Activated CD4-positive, alpha-beta T cell treated with anti-CD3 and anti-CD28 coated beads for 48 hours (primary cell): ENCODE data around the gene MIS12.

Experiments
- DNase-seq: peaks from one replicate; pipeline ENCODE4 v3.0.0-alpha.2; 2020

Gene MIS12, protein sequence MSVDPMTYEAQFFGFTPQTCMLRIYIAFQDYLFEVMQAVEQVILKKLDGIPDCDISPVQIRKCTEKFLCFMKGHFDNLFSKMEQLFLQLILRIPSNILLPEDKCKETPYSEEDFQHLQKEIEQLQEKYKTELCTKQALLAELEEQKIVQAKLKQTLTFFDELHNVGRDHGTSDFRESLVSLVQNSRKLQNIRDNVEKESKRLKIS

DNA sequence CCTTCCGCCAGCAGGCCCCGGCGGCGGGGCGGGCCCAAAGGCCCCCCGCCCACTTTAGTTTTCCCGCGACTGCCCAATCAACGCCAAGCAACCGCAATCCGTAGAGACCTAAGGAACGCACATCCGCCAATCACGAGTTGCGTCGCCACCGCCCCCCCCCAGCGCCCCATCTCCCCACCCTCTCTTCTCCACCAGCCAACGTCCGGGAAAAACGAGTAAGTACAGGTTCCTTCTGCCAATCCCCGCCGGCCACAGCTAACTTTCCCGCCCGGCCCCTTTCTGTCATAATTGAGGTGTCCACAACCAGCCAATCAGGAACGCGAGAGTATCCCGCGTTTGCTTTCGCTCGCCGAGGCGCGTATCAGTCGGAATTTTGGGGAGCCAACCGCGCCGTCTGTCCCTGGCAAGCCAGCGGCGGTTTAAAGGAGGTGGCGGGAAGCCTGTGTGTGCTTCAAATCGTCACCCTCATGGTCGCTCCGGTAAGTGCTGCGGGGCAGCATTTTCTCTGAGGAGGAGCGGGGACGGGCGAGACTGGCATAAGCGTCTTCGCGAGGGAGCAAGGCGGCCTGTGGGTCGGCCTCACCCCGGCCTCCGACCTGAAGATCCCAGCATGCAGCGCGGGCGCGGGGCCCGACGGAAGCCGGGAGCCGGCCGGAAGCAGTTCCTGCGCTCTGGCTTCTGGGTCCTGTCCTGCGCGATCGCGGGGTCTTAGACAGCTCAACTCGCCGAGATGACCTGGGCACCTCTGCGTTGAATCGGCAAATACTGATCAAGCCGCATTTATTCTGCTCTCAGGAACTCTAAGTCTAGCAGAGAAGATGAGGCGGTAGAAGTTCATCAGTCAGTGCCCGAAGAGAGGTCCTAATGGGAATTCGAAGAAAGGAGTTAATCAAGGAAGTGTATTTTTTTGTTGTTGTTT is at the start of gene MIS12:
Gene MIS12, plus strand, starts transcription at position 361 of the 919 bp plus-strand sequence. CDS start 2,297 bp downstream, outside the sequence.
- DNase-seq: peak; percentile 99

DNA sequence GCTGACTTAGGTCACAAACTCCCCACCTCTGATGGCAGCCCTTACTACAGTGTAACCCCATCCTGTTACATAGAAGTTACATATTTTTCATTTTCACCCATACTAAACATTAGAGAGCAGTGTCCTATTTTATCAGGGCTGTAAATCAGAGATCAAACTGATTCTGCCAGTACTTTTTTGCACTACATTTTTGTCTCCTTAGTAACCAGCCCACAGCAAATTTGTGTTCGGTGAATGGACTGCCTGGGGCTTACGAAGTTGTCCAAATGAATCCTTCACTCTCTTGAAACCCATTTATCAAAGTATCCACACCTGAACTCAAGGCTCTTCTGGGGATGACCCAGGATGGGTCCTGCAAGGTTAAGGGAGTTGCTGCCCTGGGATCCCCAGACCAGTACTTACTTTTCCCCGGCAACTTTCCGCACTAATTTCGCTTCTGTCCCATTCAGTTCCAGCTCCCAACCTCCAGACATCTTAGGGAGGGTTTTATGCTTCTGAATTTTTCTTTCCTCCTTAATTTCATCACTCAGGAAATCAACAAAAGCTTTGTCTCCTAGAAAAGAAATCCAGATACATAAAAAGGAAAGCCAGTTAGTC is 48.5 kb upstream of the MIS12 start:
- DNase-seq: no peak

DNA sequence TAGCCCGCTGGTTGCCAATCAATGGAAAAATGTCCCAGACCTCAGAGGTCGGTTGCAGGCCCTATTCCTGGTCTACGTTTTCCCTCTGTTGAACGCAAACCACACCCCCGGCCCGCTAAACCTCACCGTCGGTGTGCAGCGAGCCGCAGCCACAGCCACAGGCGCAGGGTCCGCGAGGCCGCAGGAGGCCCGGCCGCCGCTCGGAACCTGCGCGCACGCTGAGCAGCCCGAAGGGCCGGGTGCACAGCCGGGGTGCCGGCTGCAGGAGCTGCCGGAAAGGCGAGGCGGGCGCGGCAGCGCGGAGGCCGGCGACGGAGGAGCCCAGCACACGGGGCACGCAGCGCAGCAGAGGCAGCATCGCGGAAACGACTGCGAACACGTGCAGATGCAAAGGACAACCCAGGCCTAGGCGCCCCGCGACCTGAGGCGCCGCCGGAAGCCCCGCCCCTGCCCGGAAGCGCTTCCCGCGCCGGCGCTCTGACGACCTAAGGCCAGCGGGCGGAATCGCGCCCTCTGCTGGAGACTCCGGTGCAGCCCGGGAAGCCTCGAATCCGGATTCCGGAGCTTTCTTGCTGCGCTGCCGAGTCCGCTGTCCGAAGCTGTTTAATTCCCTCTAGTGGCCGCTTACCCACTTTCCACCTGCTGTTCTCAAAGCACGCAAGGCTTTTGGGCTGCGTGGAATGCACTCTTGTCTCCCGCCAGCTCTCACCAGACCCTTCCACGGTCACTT is 47.5 kb upstream of the MIS12 start, which contains the start of gene C1QBP:
Gene C1QBP, minus strand, starts transcription at position 440 of the 730 bp plus-strand sequence. Its CDS starts 82 bp downstream, at position 358.
- peak; percentile 94 for DNase-seq

DNA sequence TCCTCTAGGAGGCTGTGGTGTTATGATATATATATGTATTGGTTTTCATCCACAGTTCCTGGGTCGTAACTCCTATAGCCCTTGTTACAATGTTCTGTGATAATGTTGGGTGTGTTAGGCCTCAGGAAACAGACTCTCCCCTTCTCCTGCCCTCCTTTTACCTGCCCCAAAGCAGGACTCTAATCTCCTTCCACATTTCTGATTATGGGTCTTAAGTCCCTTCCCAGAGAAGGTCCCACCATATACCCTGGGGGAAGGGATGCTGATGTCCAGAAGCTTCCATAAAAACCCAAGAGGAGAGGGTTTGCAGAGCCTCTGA is 47.0 kb upstream of the MIS12 start:
- DNase-seq: no peak

DNA sequence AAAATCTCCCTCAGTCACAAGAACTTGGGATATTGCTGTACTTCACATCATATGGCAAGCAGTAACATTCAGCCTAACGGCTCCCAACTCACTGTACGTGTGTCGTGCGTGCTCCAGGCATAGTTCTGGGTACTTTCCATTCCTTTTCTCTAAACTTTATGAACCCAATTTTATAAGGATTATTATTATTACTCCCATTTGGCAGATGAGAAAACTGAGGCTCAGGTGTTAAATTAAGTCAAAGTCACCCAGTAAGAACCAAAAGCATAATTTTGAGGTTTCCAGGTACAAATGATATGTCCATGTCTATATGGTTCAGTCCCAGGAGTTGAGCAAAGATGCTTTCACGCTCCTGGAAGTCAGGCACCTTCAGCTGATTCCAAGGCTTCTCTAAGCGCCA is 42.6 kb upstream of the MIS12 start:
- no peak for DNase-seq

DNA sequence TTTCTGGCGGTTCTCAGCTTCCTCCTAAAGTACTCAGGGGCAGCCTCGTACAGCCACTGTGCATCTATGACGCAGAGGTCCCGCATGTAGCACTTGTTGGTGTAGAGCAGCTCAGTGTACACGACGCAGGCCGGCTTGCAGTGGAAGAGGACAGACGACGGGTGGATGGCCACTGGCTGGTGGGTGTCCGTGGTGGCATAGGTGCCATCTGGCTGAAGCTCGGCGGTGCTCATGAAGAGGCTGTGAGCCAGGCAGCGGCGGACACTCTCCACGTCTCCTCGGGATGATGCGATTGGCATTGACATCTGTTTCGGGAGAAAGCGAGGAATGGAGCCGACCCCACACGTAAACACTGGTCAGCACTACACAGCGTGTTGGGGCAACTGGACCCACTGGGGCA is 42.2 kb upstream of the MIS12 start:
- no peak for DNase-seq

DNA sequence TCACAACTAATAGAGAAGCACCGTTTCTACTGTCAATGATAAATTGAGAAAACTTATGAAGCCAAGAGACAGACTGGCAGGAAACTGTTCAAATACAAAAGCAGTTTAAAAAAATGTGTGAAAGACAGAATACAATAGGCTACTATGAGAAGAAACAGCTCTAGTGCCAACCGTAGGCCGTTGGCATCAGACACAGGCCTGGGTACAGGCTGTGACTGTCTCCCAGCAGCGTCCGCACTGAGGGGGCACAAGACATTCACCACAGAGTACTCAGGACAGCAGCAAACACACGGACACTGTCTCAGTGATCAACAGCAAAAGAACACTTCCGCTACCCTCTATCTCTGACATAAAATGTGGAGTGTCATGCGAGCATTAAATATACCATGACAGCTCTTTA is 39.6 kb upstream of the MIS12 start:
- no peak for DNase-seq

DNA sequence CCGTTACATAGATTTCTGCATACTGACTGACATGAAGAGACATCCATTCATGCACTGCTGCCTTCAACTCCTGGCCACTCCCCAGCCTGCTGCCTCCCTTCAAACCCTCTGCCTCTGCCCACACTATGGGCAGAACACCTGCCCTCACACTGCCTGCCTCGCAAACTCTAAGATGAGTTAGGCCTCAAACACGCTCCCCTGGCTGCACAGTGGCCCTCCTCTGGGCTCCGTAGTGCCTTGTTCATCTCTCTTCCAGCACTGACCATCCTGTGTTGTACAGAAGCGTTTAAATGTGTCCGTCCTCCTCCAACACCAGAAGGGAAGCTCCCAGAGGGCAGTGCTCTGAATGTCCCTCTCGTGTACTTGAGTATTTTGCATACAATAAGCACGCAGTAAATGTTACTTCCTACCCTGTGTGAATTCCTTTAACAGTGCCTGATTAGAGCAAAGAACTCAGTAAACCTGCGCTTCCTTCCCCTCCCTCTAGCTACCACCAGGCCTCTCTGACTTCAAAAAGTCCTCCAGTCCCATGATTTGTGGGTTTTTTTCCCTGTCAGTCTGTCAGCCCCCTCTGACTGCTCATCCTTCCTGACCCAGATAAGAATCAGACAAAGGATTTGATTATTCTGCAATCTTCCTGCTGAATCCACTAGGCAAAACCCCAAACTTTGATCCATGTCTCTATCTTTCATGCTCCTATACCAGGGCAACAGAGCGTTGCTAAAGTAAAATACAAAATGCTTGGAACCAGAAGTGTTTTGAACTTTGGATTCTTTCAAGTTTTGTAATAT is 21.5 kb upstream of the MIS12 start:
- DNase-seq: no peak

DNA sequence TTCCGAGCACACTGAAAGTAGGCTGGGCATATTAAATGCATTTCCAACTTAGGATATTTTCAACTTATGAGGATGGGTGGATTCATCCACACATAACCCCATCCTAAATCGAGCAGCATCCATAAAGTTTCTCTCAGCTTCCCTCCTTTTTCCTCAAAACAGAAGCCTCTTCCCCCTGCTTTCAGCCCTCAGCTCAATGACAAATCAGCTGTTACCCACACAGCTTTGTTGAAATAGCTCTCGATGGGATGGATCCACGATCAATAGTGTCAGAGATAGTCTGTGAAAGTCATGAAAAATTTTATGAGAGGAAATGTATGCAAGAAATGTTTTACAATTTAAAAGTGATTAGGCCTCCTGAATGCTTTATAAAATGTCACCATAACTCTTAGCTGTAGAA is 20.1 kb upstream of the MIS12 start:
- no peak for DNase-seq

DNA sequence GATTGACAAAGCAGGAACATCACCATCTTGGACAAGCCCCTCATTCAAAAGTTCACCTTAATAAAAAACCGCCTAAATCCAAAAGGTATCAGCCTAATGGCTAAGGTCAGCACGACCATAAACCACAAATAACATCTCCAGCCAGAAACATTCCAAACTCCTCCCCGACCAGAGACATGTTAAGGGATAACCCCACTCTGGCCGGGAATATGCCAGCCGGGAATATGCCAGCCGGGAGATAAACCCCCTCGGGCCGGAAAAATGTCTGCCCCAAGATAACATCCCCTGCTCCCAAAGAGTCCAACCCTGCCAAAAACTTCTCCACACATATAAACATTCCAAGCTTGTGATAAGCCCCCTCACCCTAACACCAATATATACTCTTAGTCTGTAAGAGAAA is 18.9 kb upstream of the MIS12 start:
- no peak for DNase-seq

DNA sequence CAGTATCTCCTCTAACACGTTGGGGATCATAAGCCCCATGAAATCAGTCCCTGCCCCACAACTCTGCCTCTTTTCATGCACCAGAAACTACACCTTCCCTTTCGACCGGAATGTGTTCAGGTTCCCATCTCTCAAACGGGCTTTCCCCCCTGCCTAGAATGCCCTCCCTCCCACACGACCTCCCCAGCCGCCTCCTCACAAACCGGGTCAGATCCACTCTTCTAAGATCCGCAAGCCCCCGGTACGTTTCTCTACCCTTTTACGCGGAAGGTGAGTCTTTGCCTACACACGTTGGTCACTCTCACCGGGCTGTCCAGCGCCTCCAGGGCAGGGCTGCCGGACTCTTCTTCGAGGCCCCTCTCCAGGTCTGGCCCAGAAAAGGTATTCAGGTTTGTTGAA is 18.3 kb upstream of the MIS12 start:
- peak; percentile 37 for DNase-seq

DNA sequence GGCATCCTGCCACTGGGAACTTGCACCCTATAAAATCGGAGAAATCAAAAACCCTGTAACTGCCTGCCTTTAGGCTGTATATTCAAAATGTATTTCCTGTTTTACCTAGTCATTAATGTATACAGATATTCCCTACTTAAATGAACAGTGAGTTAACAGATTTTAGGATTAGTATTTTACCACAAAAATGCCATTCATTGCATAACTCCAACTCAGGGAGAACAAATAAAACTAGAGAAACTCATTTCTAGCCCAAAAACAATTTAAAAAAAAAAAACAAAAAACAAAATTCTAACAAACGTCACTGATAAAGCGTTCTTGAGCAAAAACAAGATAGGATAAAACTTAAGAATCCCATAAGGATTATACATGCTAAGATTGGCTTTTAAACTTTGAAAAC is 13.9 kb upstream of the MIS12 start:
- DNase-seq: no peak

DNA sequence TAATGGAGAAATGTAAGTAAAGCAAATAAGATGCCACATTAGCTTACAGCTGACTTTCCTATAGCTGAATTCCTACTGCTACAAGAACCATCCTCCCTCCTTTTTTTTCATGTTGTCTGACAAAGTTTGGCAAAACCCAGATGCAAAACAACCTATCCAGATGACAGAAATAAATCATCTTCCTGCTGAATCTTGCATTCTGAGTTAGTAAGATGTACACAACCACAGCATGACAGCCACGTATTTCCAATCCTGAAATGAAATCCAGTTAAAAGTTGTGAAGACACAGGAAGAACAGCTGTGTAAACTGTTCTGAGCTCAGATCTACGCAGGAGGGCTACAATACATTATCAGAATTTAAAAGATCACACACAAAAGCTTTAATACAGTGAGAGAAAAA is 12.5 kb upstream of the MIS12 start:
- no peak for DNase-seq

DNA sequence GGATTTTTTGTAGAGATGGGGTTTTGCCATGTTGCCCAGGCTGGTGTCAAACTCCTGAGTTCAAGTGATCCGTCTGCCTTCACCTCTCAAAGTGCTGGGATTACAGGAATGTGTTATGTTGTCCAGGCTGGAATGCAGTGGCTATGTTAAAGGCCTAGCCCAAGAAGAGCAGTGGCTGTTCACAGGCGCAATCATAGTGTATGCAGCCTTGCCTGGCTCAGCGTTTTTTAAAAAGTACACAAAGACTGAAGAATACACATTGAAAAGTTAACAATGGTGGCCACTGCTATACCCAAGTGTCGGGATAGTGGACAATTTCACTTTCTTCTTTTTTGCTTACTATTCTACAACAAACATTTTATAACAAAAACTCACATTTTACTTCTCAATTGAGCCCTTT is 7.4 kb upstream of the MIS12 start:
- no peak for DNase-seq

DNA sequence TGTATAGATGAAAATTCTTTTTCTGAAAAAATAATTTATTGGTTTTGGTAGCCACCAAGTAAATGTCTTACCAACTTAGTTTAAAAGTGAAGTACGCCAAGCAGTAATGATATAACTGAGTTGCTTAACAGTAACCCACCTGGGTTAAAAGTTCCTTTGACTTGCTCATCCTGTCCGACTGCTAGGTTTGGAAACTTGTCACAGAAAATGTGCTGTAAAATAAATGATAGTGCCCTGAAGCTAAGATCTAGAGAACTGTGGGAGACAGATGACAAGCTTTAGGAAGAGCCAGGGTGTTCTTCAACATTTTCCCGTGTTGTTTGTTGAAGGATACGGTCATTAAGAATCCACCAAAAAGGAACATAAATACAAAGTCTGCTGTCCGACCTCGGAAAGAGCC is 5.4 kb upstream of the MIS12 start:
- no peak for DNase-seq

DNA sequence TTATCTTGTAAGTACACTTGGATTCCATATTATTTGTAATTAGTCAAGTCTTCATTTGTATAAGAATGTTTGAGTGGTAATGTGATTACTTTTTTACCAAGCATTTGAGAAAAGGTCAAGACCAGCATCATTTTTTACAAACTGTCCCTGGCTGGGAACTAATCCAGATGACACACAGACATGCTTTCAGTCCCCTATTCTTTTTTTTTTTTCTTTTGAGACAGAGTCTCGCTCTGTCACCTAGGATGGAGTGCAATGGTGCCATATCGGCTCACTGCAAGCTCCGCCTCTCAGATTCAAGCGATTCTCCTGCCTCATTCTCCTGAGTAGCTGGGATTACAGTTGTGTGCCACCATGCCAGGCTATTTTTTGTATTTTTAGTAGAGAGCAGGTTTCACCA is 4.9 kb upstream of the MIS12 start:
- DNase-seq: no peak

DNA sequence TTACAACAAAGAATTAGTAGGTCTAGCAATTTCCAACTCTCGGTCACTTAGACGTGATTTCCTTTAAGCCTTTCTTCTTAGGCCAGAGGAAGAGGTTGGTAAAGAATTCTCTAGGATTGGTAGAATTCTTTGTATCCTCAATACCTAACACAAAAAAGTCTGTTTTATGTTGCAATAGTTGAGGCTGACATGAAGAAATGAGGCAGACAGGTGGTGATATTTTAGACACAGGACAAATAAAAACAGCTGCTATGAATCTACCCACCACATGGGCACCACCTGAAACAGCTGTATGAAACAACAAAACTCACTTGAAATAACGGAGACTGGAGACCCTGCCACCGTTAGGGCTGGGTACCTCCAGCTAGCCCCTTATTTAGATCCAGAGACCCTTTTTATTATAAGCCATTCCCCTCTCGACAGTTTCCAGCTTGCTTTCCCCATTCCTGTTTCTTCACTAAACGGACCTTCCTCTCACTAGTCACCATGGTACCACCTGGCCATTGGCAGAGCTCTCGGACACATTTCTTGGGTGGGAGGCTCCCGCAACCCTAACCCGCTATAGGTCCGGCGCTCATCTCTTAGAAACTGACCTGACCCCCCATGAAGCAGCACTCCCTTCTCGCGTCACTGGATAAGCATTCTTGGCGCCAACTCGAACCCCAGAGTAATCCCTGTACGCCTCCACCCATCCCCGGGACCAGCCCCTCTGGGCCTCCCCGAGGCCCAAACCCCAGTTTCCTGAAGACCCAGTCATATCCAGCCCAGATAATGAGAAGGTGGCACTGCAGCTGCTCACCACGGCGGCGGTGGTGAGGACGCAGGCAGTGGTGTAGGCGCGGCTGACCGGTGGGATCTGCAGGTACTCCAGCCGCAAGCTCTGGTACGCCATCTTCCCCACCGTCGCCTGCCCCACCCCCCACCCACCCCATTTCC is 828 bp upstream of the MIS12 start, which contains the start of gene DERL2:
Gene DERL2, minus strand, starts transcription at position 909 of the 936 bp plus-strand sequence. Its CDS starts 17 bp downstream, at position 892.
- no peak for DNase-seq

DNA sequence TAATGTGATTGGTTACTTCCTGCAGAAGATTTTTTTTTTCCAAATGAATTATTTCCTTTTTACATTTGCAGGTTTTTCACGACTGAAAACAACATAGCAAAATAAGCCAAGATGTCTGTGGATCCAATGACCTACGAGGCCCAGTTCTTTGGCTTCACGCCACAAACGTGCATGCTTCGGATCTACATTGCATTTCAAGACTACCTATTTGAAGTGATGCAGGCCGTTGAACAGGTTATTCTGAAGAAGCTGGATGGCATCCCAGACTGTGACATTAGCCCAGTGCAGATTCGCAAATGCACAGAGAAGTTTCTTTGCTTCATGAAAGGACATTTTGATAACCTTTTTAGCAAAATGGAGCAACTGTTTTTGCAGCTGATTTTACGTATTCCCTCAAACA is 2.4 kb downstream of the MIS12 start:
- no peak for DNase-seq

DNA sequence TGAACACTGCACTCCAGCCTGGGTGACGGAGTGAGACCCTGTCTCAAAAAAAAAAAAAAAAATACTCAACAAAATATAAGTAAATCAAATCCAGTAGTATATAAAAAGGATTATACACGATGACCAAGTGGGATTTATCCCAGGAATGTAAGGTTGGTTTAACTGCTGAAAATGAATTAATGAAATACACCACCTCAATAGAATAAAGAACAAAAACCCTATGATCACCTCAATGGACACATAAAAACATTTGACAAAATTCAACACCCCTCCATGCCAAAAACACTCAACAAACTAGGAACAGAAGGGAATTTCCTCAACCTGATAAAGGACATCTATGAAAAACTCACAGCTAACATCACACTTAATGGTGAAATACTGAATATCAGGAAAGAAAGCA is 6.6 kb downstream of the MIS12 start:
- DNase-seq: no peak

DNA sequence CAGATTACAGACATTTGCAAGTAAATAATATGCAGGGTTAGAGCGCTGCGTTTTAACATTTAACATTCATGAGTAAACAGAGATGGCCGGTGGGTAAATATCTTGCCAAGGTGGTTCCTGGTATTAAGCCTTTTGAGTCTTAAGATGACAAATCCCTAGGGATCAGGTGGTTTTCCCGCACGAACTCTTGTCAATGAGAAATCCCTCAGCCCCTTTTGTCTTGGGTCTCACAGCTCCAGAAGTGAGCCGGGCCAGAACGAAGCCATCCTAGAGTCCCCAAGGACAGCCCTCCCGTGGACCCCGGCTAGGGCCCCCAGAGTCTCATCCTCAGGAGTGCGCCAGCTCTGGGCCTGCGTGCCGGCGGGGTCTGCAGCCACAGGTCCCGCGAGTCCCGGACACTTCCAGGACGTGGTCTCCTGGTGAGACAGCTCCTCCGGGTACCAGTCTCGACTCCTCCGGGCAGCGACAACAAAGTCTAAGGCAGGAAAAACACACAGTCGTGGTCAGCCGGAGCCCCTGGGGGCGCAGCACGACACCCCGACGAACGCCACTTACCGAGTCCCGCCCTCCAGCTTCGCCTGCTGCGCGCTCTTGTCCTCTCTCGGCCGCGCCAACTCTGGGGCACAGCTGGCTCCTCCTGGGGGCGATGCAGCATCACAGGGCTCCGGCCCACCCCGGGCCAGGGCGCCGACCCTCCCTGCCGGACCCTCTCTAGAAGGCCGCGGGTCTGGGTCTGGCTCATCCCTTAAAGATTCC is 13.3 kb downstream of the MIS12 start:
- no peak for DNase-seq

DNA sequence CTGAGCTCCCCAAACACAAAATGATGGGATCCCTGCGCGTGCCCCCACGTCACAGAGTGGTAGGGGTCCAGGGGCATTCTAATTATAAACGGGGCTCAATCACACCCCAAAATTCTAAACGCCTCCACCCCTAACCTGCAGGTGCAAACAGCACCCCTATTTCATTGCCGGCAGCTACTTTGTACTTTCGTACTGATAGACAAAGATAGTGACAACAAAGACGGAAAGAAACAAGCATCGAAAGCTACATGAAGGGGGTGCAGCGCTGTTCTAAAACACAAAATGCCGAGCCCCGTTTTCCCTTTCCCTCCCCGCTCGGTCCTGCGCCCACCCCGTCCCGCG is 13.9 kb downstream of the MIS12 start:
- DNase-seq: no peak
